GM12891 (cell line): ENCODE measurements around the gene SNX2.

Experiments used
- PAX5 ChIP-seq: IDR thresholded peaks from 2 replicates; pipeline ENCODE4 v1.6.1; 2011; ENCODE audit warnings: low read length, moderate library complexity, mild to moderate bottlenecking; ENCODE audit not compliant: insufficient read depth, severe bottlenecking
- POLR2A ChIP-seq: IDR thresholded peaks from 2 replicates; pipeline ENCODE4 v1.6.1; 2011; ENCODE audit warnings: low read depth, low read length, control low read depth
- POLR2AphosphoS5 ChIP-seq: IDR thresholded peaks from 2 replicates; pipeline ENCODE4 v1.6.1; 2011; ENCODE audit warnings: low read depth, low read length, control low read depth
- POU2F2 ChIP-seq: IDR thresholded peaks from 2 replicates; pipeline ENCODE4 v1.6.1; 2011; ENCODE audit warnings: low read depth, mild to moderate bottlenecking, control low read depth, low read length, moderate library complexity
- SPI1 ChIP-seq: IDR thresholded peaks from 2 replicates; pipeline ENCODE4 v1.6.1; 2011; ENCODE audit warnings: low read depth, low read length, control low read depth
- TAF1 ChIP-seq: IDR thresholded peaks from 2 replicates; pipeline ENCODE4 v1.6.1; 2011; ENCODE audit warnings: low read depth, low read length, control low read depth

DNA sequence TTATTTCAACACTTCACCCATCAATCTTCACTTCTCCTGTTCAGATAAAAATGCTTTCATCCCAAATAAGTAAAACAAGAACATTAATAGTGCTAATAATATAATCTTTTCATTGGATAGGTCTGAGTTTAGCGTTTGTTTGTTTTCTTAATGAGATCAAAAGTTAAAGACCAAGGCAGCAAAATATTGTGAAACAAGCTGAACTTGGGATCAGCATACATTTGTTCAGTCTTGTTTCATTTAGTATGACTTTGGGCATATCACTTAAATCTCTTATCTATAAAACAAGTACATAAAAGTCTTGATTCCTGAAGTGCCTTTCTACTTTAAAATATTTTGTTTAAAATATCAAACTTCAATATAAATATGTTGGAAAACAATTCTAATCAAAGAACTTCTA lies 57.1 kb downstream of the SNX2 start:
- TF ChIP-seq POU2F2 (no peak), POLR2A (no peak), TAF1 (no peak), POLR2AphosphoS5 (no peak), SPI1 (no peak), PAX5 (no peak)
